ENCODE data around the gene ARHGAP31.
A peak's percentile ranks its signal among the peaks of the same experiment; 100 is the strongest.
"Not testable (repeated sequence)": the region's sequence is repeated elsewhere in the genome, so short reads cannot be mapped to it uniquely, and the experiment has no call there.

The ARHGAP31 gene

GRCh38 chr3:119320785-119321184, 26.6 kb downstream of the ARHGAP31 start:
- not testable (repeated sequence) for DNase-seq

GRCh38 chr3:119322021-119322834, 28.0 kb downstream of the ARHGAP31 start:
- peak; percentile 58 for DNase-seq

- peak; percentile 58 for DNase-seq
These were observed 28.9 kb downstream of the ARHGAP31 start for GRCh38 chr3:119322835-119323722.

- no peak for DNase-seq
These were observed 29.5 kb downstream of the ARHGAP31 start for GRCh38 chr3:119323723-119324085.

GRCh38 chr3:119324899-119325298, 30.7 kb downstream of the ARHGAP31 start:
- DNase-seq: no peak

GRCh38 chr3:119326976-119327375, 32.8 kb downstream of the ARHGAP31 start:
- no peak for DNase-seq

GRCh38 chr3:119329551-119329950, 35.4 kb downstream of the ARHGAP31 start:
- no peak for DNase-seq

GRCh38 chr3:119330181-119330580, 36.0 kb downstream of the ARHGAP31 start:
- DNase-seq: no peak

- no peak for DNase-seq
These were observed 36.7 kb downstream of the ARHGAP31 start for GRCh38 chr3:119330858-119331257.

- no peak for DNase-seq
These were observed 37.5 kb downstream of the ARHGAP31 start for GRCh38 chr3:119331661-119332060.

- DNase-seq: no peak
These were observed 39.8 kb downstream of the ARHGAP31 start for GRCh38 chr3:119333773-119334509.

GRCh38 chr3:119336823-119337222, 42.6 kb downstream of the ARHGAP31 start:
- DNase-seq: no peak

GRCh38 chr3:119337407-119337806, 43.2 kb downstream of the ARHGAP31 start:
- not testable (repeated sequence) for DNase-seq

- DNase-seq: no peak
These were observed 44.6 kb downstream of the ARHGAP31 start for GRCh38 chr3:119338754-119339153.

- no peak for DNase-seq
These were observed 45.8 kb downstream of the ARHGAP31 start for GRCh38 chr3:119340014-119340413.

- no peak for DNase-seq
These were observed 46.3 kb downstream of the ARHGAP31 start for GRCh38 chr3:119340446-119340845.

GRCh38 chr3:119342176-119342575, 48.0 kb downstream of the ARHGAP31 start:
- no peak for DNase-seq

GRCh38 chr3:119343719-119344118, 49.5 kb downstream of the ARHGAP31 start:
- no peak for DNase-seq

- DNase-seq: no peak
These were observed 51.9 kb downstream of the ARHGAP31 start for GRCh38 chr3:119346076-119346496.

- DNase-seq: no peak
These were observed 52.9 kb downstream of the ARHGAP31 start for GRCh38 chr3:119347036-119347435.

- DNase-seq: no peak
These were observed 55.3 kb downstream of the ARHGAP31 start for GRCh38 chr3:119349354-119350041.

- no peak for DNase-seq
These were observed 55.9 kb downstream of the ARHGAP31 start for GRCh38 chr3:119350114-119350513.

- peak; percentile 24 for DNase-seq
These were observed 57.4 kb downstream of the ARHGAP31 start for GRCh38 chr3:119351581-119351980.

Data from DMS79 (cell line).